ENCODE measurements around the gene CRB2. TPM values are rescaled to one million over a fixed set of nuclear protein-coding genes. Genes with fewer than 3 reads are reported as not detected.
A peak's percentile ranks its signal among the peaks of the same experiment; 100 is the strongest.

The CRB2 gene
- total RNA-seq (not detected), polyA plus RNA-seq (0.05 TPM)

DNA sequence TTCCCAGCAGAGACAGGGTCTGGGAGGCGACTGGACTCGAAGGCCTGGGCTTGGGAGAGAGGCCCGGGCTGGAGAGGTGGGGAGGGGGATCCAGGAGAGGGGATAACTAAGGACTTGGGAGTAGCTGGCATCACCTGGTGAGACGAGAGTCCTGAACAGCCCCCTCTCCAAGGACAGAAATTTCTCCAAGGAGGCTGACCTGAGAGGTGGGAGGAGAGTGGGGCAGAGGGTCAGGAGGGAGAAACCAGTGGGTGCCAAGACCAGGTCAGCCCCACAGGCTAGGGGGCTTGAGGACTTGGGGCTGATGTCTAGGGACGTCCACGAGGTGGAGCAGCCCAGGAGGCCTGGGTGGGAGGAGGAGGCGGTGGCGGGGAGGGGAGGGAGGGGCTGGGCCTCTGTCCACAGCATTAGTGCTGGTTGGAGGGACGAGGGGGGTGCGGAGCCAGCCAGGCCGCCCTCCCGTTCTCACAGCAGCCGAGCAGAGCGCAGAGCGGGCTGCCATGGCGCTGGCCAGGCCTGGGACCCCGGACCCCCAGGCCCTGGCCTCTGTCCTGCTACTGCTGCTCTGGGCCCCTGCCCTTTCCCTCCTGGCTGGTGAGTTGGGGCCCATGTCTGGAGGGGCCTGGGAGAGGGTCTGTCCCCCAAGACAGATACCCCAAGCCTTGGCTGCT lies at the start of gene CRB2:
Gene CRB2, plus strand, starts transcription at position 437 of the 671 bp plus-strand sequence. Its CDS starts 64 bp downstream, at position 501.
- Mint-ChIP-seq H3K4me1 (peaks cover 7 to 20% (median 16%) of the 10 kb centered on the region in 3 donors), H3K4me3 (no peak within 1 kb of the TSS), H3K36me3 (no peaks in the 10 kb centered on the region), H3K27ac (no peak within 1 kb of the TSS), H3K9me3 (no peaks in the 10 kb centered on the region), H3K27me3 (peaks cover 3 to 20% of the 10 kb centered on the region in 2 donors)
- Histone ChIP-seq H3K27ac (ENCODE audit: low read depth, low read length) (no peak within 1 kb of the TSS), H3K27me3 (ENCODE audit: insufficient read depth, low read length, poor library complexity, severe bottlenecking) (no peaks in the 10 kb centered on the region), H3K9me3 (ENCODE audit: low read length) (no peaks in the 10 kb centered on the region), H3K36me3 (ENCODE audit: insufficient read depth, low read length) (no peaks in the 10 kb centered on the region), H3K4me3 (ENCODE audit: low read length) (no peak within 1 kb of the TSS), H3K4me1 (ENCODE audit: insufficient read depth, low read length) (peaks cover 17% of the 10 kb centered on the region)
- ChIA-PET POLR2A (no interaction called here), CTCF (no interaction called here)
- DNase-seq: no peak

DNA sequence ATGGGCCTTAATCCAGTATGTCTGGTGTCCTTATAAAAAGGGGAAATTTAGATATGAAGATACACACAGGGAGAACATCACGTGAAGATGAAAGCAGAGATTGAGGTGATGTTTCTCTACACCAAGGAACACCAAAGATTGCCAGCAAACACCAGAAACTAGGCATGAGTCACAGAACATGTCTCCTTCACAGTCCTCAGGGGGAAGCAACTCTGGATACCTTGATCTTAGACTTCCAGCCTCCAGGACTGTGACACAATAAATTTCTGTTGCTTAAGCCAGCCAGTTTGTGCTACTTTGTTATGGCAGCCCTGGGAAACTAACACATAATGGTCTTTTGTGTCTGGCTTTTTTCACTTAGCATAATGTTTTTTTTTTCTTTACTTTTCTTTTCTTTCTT lies 46.4 kb upstream of the CRB2 start:
- DNase-seq: no peak
- H3K36me3 ChIP-seq (ENCODE audit: insufficient read depth, low read length): no peaks in the 10 kb centered on the region
- POLR2A ChIA-PET: no interaction called here
- no peaks in the 10 kb centered on the region for H3K9me3 ChIP-seq (ENCODE audit: low read length)
- no peaks in the 10 kb centered on the region for H3K27me3 ChIP-seq (ENCODE audit: insufficient read depth, low read length, poor library complexity, severe bottlenecking)
- no peak overlapping the region for H3K27ac ChIP-seq (ENCODE audit: low read depth, low read length)
- no peak overlapping the region for H3K27ac Mint-ChIP-seq
- H3K4me1 Mint-ChIP-seq: peaks cover 9 to 14% (median 10%) of the 10 kb centered on the region in 3 donors
- H3K9me3 Mint-ChIP-seq: no peaks in the 10 kb centered on the region
- H3K27me3 Mint-ChIP-seq: peaks cover 3 to 5% of the 10 kb centered on the region in 2 donors
- H3K4me1 ChIP-seq (ENCODE audit: insufficient read depth, low read length): peaks cover 13% of the 10 kb centered on the region
- CTCF ChIA-PET: no interaction called here
- no peak overlapping the region for H3K4me3 Mint-ChIP-seq
- no peak overlapping the region for H3K4me3 ChIP-seq (ENCODE audit: low read length)
- H3K36me3 Mint-ChIP-seq: no peaks in the 10 kb centered on the region

DNA sequence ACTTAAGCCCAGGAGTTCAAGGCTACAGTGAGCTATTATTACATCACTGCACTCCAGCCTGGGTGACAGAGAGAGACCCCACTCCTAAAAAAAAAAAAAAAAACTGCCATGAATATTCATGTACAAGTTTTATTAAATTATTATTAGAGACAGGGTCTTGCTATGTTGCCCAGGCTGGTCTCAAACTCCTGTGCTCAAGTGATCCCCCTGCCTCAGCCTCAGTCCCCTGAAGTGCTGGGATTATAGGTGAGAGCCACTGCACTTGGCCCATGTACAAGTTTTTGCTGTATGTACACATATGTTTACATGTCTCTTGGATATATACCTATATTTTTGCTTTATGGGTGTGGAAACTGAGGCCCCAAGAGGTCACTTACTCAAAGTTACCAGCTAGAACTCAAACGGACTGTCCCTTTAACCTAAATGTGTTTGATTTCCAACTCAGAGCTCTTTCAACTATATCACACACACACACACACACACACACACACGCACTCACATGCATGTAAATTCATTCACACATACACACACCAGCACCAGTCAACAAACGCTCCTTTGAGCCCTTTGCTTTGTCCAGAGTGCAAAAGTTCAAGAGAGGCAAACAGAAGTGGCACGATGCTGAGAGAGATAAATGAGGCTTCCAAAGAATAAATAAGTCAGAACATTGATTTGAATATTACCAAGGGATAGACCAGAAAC lies 45.3 kb upstream of the CRB2 start:
- H3K9me3 ChIP-seq (ENCODE audit: low read length): no peaks in the 10 kb centered on the region
- Mint-ChIP-seq H3K27ac (no peak overlapping the region), H3K4me1 (peaks cover 0 to 4% (median 0%) of the 10 kb centered on the region in 3 donors), H3K4me3 (no peak overlapping the region), H3K27me3 (peaks cover 3 to 7% of the 10 kb centered on the region in 2 donors), H3K9me3 (no peaks in the 10 kb centered on the region), H3K36me3 (peaks cover 0 to 2% (median 0%) of the 10 kb centered on the region in 3 donors)
- DNase-seq: no peak
- H3K4me1 ChIP-seq (ENCODE audit: insufficient read depth, low read length): peaks cover 4% of the 10 kb centered on the region
- H3K36me3 ChIP-seq (ENCODE audit: insufficient read depth, low read length): no peaks in the 10 kb centered on the region
- H3K27ac ChIP-seq (ENCODE audit: low read depth, low read length): no peak overlapping the region
- H3K27me3 ChIP-seq (ENCODE audit: insufficient read depth, low read length, poor library complexity, severe bottlenecking): no peaks in the 10 kb centered on the region
- no peak overlapping the region for H3K4me3 ChIP-seq (ENCODE audit: low read length)
- CTCF ChIA-PET: no interaction called here
- POLR2A ChIA-PET: no interaction called here

DNA sequence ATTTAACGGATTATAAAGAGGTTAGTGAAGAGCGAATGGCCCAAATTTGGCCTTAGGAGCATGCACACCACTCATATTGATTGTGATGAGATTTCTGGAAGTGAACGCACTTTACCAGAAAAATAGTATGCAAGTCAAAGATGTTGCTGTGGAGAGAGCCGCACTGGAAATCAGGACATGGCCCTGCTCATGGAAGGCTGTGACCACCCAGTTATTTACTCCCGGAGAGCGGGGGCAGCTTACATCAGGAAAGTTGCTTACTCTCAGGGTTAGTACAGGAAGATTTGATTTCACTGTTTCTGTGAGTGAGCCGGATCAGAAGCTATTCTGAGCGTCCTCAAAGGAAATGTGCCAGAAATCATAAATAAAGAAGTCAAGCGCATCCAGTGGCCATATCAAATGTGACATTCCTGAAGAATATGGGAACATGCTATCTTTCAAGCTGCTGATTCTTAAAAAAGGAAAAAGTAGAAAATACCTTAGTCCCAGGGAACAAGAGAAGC lies 44.7 kb upstream of the CRB2 start:
- peaks cover 0 to 4% (median 0%) of the 10 kb centered on the region in 3 donors for H3K4me1 Mint-ChIP-seq
- no peaks in the 10 kb centered on the region for H3K36me3 ChIP-seq (ENCODE audit: insufficient read depth, low read length)
- no peaks in the 10 kb centered on the region for H3K9me3 ChIP-seq (ENCODE audit: low read length)
- POLR2A ChIA-PET: no interaction called here
- CTCF ChIA-PET: no interaction called here
- no peak overlapping the region for H3K4me3 Mint-ChIP-seq
- peaks cover 3 to 7% of the 10 kb centered on the region in 2 donors for H3K27me3 Mint-ChIP-seq
- no peaks in the 10 kb centered on the region for H3K27me3 ChIP-seq (ENCODE audit: insufficient read depth, low read length, poor library complexity, severe bottlenecking)
- no peaks in the 10 kb centered on the region for H3K9me3 Mint-ChIP-seq
- H3K4me1 ChIP-seq (ENCODE audit: insufficient read depth, low read length): no peaks in the 10 kb centered on the region
- H3K4me3 ChIP-seq (ENCODE audit: low read length): no peak overlapping the region
- peaks cover 0 to 2% (median 0%) of the 10 kb centered on the region in 3 donors for H3K36me3 Mint-ChIP-seq
- no peak overlapping the region for H3K27ac Mint-ChIP-seq
- no peak for DNase-seq
- H3K27ac ChIP-seq (ENCODE audit: low read depth, low read length): no peak overlapping the region

DNA sequence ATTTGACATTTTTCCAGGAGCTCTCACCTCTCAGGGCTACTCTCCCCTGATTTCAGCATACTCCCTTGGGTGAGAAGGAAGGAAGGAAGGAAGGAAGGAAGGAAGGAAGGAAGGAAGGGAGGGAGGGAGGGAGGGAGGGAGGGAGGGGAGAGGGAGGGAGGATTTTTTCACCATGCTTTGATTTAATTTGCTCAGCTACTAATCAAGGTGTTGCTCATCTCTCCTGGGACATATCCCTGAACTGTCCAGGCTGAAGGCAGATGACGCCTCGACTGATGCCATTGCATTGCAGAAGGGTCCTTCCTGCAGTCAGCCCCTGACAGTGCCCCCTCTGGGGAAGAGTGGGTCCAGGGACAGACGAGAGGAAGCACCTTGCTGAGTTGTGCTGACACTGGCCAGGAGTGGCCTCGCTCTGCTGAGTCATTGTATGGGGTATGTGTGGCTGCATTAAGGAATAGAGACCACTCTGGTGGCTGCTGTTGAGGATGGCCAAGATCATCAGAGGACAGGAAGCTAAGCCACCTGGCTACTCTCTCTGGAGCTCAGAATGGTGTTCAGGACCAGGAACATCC lies 43.6 kb upstream of the CRB2 start:
- Mint-ChIP-seq H3K4me3 (no peak overlapping the region), H3K36me3 (peaks cover 0 to 2% (median 0%) of the 10 kb centered on the region in 3 donors), H3K27ac (peak overlapping the region in 1 of 8 donors; percentile 77), H3K27me3 (peaks cover 3 to 7% of the 10 kb centered on the region in 2 donors), H3K9me3 (no peaks in the 10 kb centered on the region), H3K4me1 (peaks cover 0 to 4% (median 0%) of the 10 kb centered on the region in 3 donors)
- Histone ChIP-seq H3K4me1 (ENCODE audit: insufficient read depth, low read length) (no peaks in the 10 kb centered on the region), H3K36me3 (ENCODE audit: insufficient read depth, low read length) (no peaks in the 10 kb centered on the region), H3K4me3 (ENCODE audit: low read length) (no peak overlapping the region), H3K27me3 (ENCODE audit: insufficient read depth, low read length, poor library complexity, severe bottlenecking) (no peaks in the 10 kb centered on the region), H3K27ac (ENCODE audit: low read depth, low read length) (no peak overlapping the region), H3K9me3 (ENCODE audit: low read length) (no peaks in the 10 kb centered on the region)
- POLR2A ChIA-PET: no interaction called here
- no peak for DNase-seq
- CTCF ChIA-PET: interaction anchor here (1.3 kb wide), 1 partner anchor 7 kb away, joined by 3 read pairs; no protein-coding TSS in a partner anchor

DNA sequence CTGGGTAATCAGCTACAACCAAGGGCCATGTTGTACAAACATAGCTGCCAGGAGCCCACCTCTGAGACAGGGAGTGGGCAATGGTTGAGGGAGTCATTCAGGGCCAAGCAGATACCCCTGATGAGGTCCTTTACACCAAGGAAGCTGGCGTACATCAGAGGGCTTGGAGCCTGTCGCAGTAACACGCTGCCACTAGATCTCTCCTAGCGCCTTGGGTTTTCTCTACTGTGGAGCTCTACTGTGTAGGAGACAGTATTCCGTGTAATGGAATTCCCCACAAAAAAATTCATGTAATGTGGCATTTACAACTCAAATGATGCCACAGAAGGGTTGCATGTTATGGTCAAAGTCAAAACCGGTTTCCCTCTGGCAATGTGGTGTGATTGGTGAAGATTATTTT lies 41.4 kb upstream of the CRB2 start:
- Mint-ChIP-seq H3K9me3 (no peaks in the 10 kb centered on the region), H3K4me1 (peaks cover 0 to 4% (median 0%) of the 10 kb centered on the region in 3 donors), H3K27ac (no peak overlapping the region), H3K27me3 (peaks cover 3 to 7% of the 10 kb centered on the region in 2 donors), H3K36me3 (peaks cover 0 to 2% (median 0%) of the 10 kb centered on the region in 3 donors), H3K4me3 (no peak overlapping the region)
- ChIA-PET CTCF (no interaction called here), POLR2A (no interaction called here)
- Histone ChIP-seq H3K27me3 (ENCODE audit: insufficient read depth, low read length, poor library complexity, severe bottlenecking) (no peaks in the 10 kb centered on the region), H3K4me3 (ENCODE audit: low read length) (no peak overlapping the region), H3K36me3 (ENCODE audit: insufficient read depth, low read length) (no peaks in the 10 kb centered on the region), H3K9me3 (ENCODE audit: low read length) (no peaks in the 10 kb centered on the region), H3K4me1 (ENCODE audit: insufficient read depth, low read length) (no peaks in the 10 kb centered on the region), H3K27ac (ENCODE audit: low read depth, low read length) (no peak overlapping the region)
- no peak for DNase-seq

DNA sequence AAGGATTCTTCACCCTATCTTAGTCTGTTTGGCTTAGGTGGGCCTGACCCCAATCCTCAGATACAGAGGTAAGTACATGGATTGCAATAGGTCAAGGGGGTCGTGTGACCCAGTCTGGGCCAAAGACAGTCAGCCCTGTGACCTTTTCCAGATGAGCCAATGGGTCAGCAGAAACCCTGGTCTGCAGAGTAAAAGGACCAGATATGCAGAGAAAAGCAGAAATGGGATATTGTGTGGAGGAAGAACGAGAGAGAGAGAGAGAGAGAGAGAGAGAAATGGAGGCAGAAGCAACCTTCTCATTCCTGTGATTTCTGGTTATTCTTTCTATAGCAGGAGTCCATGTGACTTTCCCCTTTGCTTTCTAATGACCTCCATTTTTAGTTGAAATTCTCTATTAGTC lies 40.4 kb upstream of the CRB2 start:
- H3K27ac Mint-ChIP-seq: no peak overlapping the region
- no peak for DNase-seq
- CTCF ChIA-PET: no interaction called here

More for the DNA sequence above, 40.4 kb upstream of the CRB2 start:
- Mint-ChIP-seq H3K4me3 (no peak overlapping the region), H3K4me1 (peaks cover 0 to 4% (median 2%) of the 10 kb centered on the region in 3 donors), H3K9me3 (no peaks in the 10 kb centered on the region), H3K36me3 (peaks cover 0 to 2% (median 0%) of the 10 kb centered on the region in 3 donors), H3K27me3 (peaks cover 3 to 7% of the 10 kb centered on the region in 2 donors)
- POLR2A ChIA-PET: no interaction called here
- no peaks in the 10 kb centered on the region for H3K4me1 ChIP-seq (ENCODE audit: insufficient read depth, low read length)
- no peaks in the 10 kb centered on the region for H3K9me3 ChIP-seq (ENCODE audit: low read length)
- H3K27me3 ChIP-seq (ENCODE audit: insufficient read depth, low read length, poor library complexity, severe bottlenecking): no peaks in the 10 kb centered on the region
- no peak overlapping the region for H3K4me3 ChIP-seq (ENCODE audit: low read length)
- H3K27ac ChIP-seq (ENCODE audit: low read depth, low read length): no peak overlapping the region
- H3K36me3 ChIP-seq (ENCODE audit: insufficient read depth, low read length): no peaks in the 10 kb centered on the region
